ENCODE measurements around the gene TLL2.

TLL2 gene

GRCh38 chr10:96505150-96506136, 8.3 kb downstream of the TLL2 start:
- H3K9ac ChIP-seq (ENCODE audit: low read depth, low read length): no peak overlapping the region

DNA sequence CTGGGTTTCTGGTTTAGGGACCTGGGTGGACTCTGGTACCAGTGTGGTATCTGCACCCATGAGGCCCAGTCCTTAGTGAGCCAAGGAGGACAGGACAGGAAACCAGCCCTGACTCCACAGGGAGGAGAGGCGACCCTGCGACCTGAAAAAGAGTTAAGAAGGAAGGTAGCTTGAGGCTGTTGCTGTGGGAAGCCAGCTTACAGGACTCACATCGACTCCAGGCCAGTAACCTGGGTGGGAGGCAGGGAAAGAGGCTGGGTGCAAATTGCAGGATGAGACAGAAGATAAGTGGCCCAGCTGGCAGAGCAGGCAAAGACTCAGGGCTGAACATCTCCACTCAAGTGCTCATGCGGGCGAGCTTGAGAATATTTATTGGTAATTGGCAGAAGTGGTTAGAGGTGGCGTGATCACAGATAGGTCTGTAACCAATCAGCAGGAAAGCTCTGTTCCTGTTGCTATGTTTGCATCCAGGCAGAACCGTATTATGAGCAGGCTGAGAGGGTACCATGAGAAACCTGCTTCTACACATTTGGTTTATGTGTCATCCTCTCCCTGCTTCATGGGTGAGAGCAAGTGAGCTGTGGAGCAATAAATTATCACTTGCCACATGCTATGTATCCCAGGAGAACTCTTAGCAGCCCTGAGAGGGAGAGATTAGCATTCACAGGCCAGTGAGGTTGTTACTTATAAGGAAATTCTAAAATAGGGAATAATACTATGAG, 11.0 kb downstream of the TLL2 start:
- Histone ChIP-seq H3K9me3 (replicated peaks; ENCODE audit: low read length) (no peaks in the 10 kb centered on the region), H3K4me2 (ENCODE audit: low read length) (no peak overlapping the region), H3K27me3 (ENCODE audit: control insufficient read depth, insufficient read depth, low read length) (peaks cover 4% of the 10 kb centered on the region), H3K9ac (ENCODE audit: low read depth, low read length) (no peak overlapping the region), H3K4me3 (ENCODE audit: low read length) (no peak overlapping the region), H3K4me1 (ENCODE audit: control insufficient read depth, insufficient read depth, low read length) (no peaks in the 10 kb centered on the region), H3K36me3 (ENCODE audit: insufficient read depth, low read length) (no peaks in the 10 kb centered on the region)

More at GRCh38 chr10:96505150-96506136, 8.3 kb downstream of the TLL2 start:
- H3K4me1 ChIP-seq (ENCODE audit: control insufficient read depth, insufficient read depth, low read length): peaks cover 3% of the 10 kb centered on the region
- no peak overlapping the region for H3K4me2 ChIP-seq (ENCODE audit: low read length)
- H3K36me3 ChIP-seq (ENCODE audit: insufficient read depth, low read length): no peaks in the 10 kb centered on the region
- no peak overlapping the region for H3K4me3 ChIP-seq (ENCODE audit: low read length)
- H3K27me3 ChIP-seq (ENCODE audit: control insufficient read depth, insufficient read depth, low read length): peaks cover 4% of the 10 kb centered on the region
- no peaks in the 10 kb centered on the region for H3K9me3 ChIP-seq (replicated peaks; ENCODE audit: low read length)

- H3K9ac ChIP-seq (ENCODE audit: low read depth, low read length): no peak overlapping the region
- no peaks in the 10 kb centered on the region for H3K36me3 ChIP-seq (ENCODE audit: insufficient read depth, low read length)
- no peaks in the 10 kb centered on the region for H3K4me1 ChIP-seq (ENCODE audit: control insufficient read depth, insufficient read depth, low read length)
- H3K4me2 ChIP-seq (ENCODE audit: low read length): no peak overlapping the region
- H3K27me3 ChIP-seq (ENCODE audit: control insufficient read depth, insufficient read depth, low read length): peaks cover 4% of the 10 kb centered on the region
- H3K4me3 ChIP-seq (ENCODE audit: low read length): no peak overlapping the region
- H3K9me3 ChIP-seq (replicated peaks; ENCODE audit: low read length): no peaks in the 10 kb centered on the region
Observed at GRCh38 chr10:96501985-96502384, 11.7 kb downstream of the TLL2 start.

DNA sequence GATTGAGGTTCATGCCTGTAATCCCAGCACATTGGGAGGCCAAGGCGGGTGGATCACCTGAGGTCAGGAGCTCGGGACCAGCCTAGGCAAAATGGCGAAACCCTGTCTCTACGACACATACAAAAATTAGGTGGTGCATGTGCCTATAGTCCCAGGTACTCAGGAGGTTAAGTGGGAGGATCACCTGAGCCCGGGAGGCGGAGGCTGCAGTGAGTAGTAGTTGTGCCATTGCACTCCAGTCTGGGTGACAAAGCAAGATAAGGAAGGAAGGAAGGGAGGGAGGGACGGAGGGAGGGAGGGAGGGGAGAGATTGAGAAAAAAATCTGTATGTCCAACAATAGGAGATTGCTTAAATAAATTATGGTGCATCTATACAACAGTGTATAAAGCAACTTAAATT, 13.2 kb downstream of the TLL2 start:
- Histone ChIP-seq H3K4me1 (ENCODE audit: control insufficient read depth, insufficient read depth, low read length) (no peaks in the 10 kb centered on the region), H3K9me3 (replicated peaks; ENCODE audit: low read length) (no peaks in the 10 kb centered on the region), H3K4me3 (ENCODE audit: low read length) (no peak overlapping the region), H3K36me3 (ENCODE audit: insufficient read depth, low read length) (no peaks in the 10 kb centered on the region), H3K4me2 (ENCODE audit: low read length) (no peak overlapping the region), H3K9ac (ENCODE audit: low read depth, low read length) (no peak overlapping the region), H3K27me3 (ENCODE audit: control insufficient read depth, insufficient read depth, low read length) (peaks cover 4% of the 10 kb centered on the region)

GRCh38 chr10:96500050-96500449, 13.7 kb downstream of the TLL2 start:
- H3K4me1 ChIP-seq (ENCODE audit: control insufficient read depth, insufficient read depth, low read length): no peaks in the 10 kb centered on the region
- H3K36me3 ChIP-seq (ENCODE audit: insufficient read depth, low read length): no peaks in the 10 kb centered on the region
- H3K4me2 ChIP-seq (ENCODE audit: low read length): no peak overlapping the region
- H3K9ac ChIP-seq (ENCODE audit: low read depth, low read length): no peak overlapping the region
- H3K4me3 ChIP-seq (ENCODE audit: low read length): no peak overlapping the region
- H3K27me3 ChIP-seq (ENCODE audit: control insufficient read depth, insufficient read depth, low read length): peaks cover 4% of the 10 kb centered on the region
- no peaks in the 10 kb centered on the region for H3K9me3 ChIP-seq (replicated peaks; ENCODE audit: low read length)

GRCh38 chr10:96497391-96497790, 16.3 kb downstream of the TLL2 start:
- H3K4me1 ChIP-seq (ENCODE audit: control insufficient read depth, insufficient read depth, low read length): no peaks in the 10 kb centered on the region
- H3K4me2 ChIP-seq (ENCODE audit: low read length): no peak overlapping the region
- H3K27me3 ChIP-seq (ENCODE audit: control insufficient read depth, insufficient read depth, low read length): peaks cover 4% of the 10 kb centered on the region
- H3K36me3 ChIP-seq (ENCODE audit: insufficient read depth, low read length): no peaks in the 10 kb centered on the region
- H3K9ac ChIP-seq (ENCODE audit: low read depth, low read length): no peak overlapping the region
- H3K4me3 ChIP-seq (ENCODE audit: low read length): no peak overlapping the region
- no peaks in the 10 kb centered on the region for H3K9me3 ChIP-seq (replicated peaks; ENCODE audit: low read length)

DNA sequence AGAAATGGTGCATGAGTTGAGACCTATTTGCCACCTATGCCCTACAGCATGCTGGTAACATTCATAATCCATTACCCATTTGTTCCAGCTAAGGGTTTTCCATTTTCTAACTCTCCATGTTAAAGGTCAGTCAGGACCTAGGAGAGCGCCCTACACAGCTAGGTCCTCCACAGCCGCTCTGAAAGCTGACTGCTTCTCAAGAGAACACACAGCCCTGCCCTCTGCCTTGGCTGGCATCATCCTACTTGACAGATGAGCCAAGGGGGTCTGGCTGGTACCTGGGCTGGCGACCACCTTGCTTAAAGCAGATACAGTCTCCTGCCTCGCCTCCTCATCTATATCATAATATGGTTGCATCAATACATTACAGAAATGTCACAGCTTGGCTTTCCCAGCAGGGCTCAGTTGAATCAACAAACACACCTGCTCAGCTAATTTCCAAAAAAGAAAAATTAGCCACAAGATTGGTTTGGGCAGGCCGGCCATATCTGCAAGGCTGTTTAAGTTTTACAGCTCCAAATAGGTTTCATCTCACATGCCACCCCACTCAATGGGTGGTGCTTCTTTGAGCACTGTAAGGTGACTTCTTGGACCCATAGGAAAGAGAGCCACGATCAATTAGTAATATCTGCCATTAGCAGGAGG, 17.3 kb downstream of the TLL2 start:
- no peaks in the 10 kb centered on the region for H3K4me1 ChIP-seq (ENCODE audit: control insufficient read depth, insufficient read depth, low read length)
- H3K9ac ChIP-seq (ENCODE audit: low read depth, low read length): no peak overlapping the region
- peaks cover 4% of the 10 kb centered on the region for H3K27me3 ChIP-seq (ENCODE audit: control insufficient read depth, insufficient read depth, low read length)
- H3K36me3 ChIP-seq (ENCODE audit: insufficient read depth, low read length): no peaks in the 10 kb centered on the region
- no peak overlapping the region for H3K4me2 ChIP-seq (ENCODE audit: low read length)
- no peak overlapping the region for H3K4me3 ChIP-seq (ENCODE audit: low read length)
- H3K9me3 ChIP-seq (replicated peaks; ENCODE audit: low read length): no peaks in the 10 kb centered on the region

- no peaks in the 10 kb centered on the region for H3K9me3 ChIP-seq (replicated peaks; ENCODE audit: low read length)
- H3K4me3 ChIP-seq (ENCODE audit: low read length): no peak overlapping the region
- no peaks in the 10 kb centered on the region for H3K36me3 ChIP-seq (ENCODE audit: insufficient read depth, low read length)
- no peak overlapping the region for H3K4me2 ChIP-seq (ENCODE audit: low read length)
- H3K27me3 ChIP-seq (ENCODE audit: control insufficient read depth, insufficient read depth, low read length): no peaks in the 10 kb centered on the region
- no peak overlapping the region for H3K9ac ChIP-seq (ENCODE audit: low read depth, low read length)
- H3K4me1 ChIP-seq (ENCODE audit: control insufficient read depth, insufficient read depth, low read length): no peaks in the 10 kb centered on the region
Observed at GRCh38 chr10:96495544-96495943, 18.2 kb downstream of the TLL2 start.

DNA sequence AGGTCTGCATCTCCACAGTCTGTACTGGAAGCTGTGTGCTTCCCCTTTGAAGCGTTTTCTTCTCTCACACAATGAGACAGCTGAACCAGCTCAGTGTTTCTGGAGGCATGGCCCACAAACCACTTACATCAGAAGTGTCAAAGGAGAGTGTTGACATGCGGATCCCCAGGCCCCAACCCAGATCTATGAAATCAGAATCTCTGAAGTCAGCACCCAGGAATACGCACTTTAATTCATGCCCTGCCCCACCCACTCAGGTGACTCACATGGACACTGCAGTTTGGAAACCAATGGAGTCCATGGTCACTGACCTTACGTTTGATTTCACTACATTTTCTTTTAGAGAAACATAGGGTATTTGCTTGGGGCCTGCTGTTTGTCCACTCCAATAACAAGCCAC, 19.0 kb downstream of the TLL2 start:
- H3K4me1 ChIP-seq (ENCODE audit: control insufficient read depth, insufficient read depth, low read length): no peaks in the 10 kb centered on the region
- H3K9ac ChIP-seq (ENCODE audit: low read depth, low read length): no peak overlapping the region
- no peaks in the 10 kb centered on the region for H3K36me3 ChIP-seq (ENCODE audit: insufficient read depth, low read length)
- no peak overlapping the region for H3K4me3 ChIP-seq (ENCODE audit: low read length)
- H3K4me2 ChIP-seq (ENCODE audit: low read length): no peak overlapping the region
- H3K9me3 ChIP-seq (replicated peaks; ENCODE audit: low read length): no peaks in the 10 kb centered on the region
- H3K27me3 ChIP-seq (ENCODE audit: control insufficient read depth, insufficient read depth, low read length): no peaks in the 10 kb centered on the region

DNA sequence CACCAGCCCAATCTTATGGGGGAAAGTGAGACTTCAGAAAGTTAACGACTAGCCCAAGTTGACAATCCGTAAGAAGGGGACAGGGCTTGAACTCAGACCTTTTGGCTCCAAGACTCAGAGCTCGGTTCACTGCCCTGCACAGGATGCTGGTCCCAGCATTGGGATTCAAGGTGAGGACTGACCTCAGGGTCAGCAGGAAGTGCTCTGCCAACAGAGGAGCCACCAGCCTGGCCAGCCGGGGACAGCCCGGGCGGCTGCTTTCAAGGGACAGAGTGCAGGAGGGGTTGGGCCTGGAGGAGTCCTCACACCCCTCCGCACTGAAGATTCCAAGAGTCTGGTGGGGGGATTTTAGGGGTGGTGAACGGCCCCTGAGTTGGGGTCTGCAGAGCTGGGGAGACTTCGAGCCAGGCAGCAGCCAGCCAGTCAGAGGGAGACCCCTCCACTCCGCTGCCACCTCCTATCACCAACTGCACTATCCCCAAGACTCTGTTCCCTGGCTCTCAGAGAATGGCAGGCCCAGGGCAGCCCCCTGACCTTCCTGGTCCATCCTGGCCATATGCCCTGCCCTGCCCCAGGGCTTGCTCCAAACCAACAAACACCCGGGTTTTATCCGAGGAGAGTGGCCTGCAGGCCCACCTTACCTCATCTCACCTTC, 19.7 kb downstream of the TLL2 start:
- no peaks in the 10 kb centered on the region for H3K27me3 ChIP-seq (ENCODE audit: control insufficient read depth, insufficient read depth, low read length)
- H3K4me1 ChIP-seq (ENCODE audit: control insufficient read depth, insufficient read depth, low read length): no peaks in the 10 kb centered on the region
- no peak overlapping the region for H3K4me3 ChIP-seq (ENCODE audit: low read length)

GRCh38 chr10:96493254-96493653, 20.5 kb downstream of the TLL2 start:
- no peak overlapping the region for H3K9ac ChIP-seq (ENCODE audit: low read depth, low read length)
- no peak overlapping the region for H3K4me3 ChIP-seq (ENCODE audit: low read length)
- H3K9me3 ChIP-seq (replicated peaks; ENCODE audit: low read length): no peaks in the 10 kb centered on the region
- H3K4me1 ChIP-seq (ENCODE audit: control insufficient read depth, insufficient read depth, low read length): no peaks in the 10 kb centered on the region
- no peaks in the 10 kb centered on the region for H3K36me3 ChIP-seq (ENCODE audit: insufficient read depth, low read length)
- H3K4me2 ChIP-seq (ENCODE audit: low read length): no peak overlapping the region
- H3K27me3 ChIP-seq (ENCODE audit: control insufficient read depth, insufficient read depth, low read length): no peaks in the 10 kb centered on the region

More for the DNA sequence above, 19.7 kb downstream of the TLL2 start:
- Histone ChIP-seq H3K9me3 (replicated peaks; ENCODE audit: low read length) (no peaks in the 10 kb centered on the region), H3K36me3 (ENCODE audit: insufficient read depth, low read length) (no peaks in the 10 kb centered on the region), H3K9ac (ENCODE audit: low read depth, low read length) (no peak overlapping the region), H3K4me2 (ENCODE audit: low read length) (no peak overlapping the region)

Measured in skeletal muscle satellite cell (primary cell).